ENCODE data around the gene GUCA1A.
A peak's percentile ranks its signal among the peaks of the same experiment; 100 is the strongest.
"Not testable (repeated sequence)": the region's sequence is repeated elsewhere in the genome, so short reads cannot be mapped to it uniquely, and the experiment has no call there.

Gene GUCA1A

GRCh38 chr6:42142118-42142835, 30.9 kb upstream of the GUCA1A start, which contains the start of gene C6orf132:
Gene C6orf132 (minus strand): TSS chr6:42142620. CDS start chr6:42142444, 176 bp downstream.
- no peak for DNase-seq (ENCODE audit: extremely low read depth in 1 of 2, low read depth in 1 of 2)

DNA sequence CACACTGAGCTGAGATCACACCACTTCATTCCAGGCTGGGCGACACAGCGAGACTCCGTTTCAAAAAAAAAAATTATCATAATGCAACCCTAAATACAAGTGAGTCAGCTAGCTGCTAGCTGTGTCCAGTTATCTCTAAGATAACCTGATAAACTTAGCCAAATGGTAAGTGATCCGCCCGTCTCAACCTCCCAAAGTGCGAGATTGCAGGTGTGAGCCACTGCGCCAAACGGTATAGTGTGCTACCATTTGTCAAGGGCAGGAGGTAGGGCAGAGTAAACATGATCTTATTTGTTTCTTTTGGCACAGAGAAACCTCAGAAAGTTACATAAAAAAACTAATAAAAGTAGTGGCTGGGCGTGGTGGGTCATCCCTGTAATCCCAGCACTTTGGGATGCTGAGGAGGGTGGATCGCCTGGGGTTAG, 26.0 kb upstream of the GUCA1A start:
- DNase-seq (ENCODE audit: extremely low read depth in 1 of 2, low read depth in 1 of 2): no peak

GRCh38 chr6:42148058-42148457, 25.1 kb upstream of the GUCA1A start:
- no peak for DNase-seq (ENCODE audit: extremely low read depth in 1 of 2, low read depth in 1 of 2)

DNA sequence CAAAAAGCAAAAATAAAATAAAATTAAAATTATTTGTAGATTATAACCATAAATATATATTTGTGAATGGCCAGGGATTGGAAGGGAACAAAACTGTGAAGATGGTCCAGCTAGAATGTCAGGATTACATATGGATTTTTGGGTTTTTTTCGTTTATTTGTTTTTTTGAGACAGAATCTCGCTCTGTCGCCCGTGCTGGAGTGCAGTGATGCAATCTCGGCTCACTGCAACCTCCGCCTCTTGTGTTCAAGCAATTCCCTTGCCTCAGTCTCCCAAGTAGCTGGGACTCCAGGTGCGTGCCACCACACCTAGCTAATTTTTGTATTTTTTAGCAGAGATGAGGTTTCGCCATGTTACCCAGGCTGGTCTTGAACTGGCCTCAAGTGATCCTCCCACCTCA, 22.9 kb upstream of the GUCA1A start:
- no peak for DNase-seq (ENCODE audit: extremely low read depth in 1 of 2, low read depth in 1 of 2)

DNA sequence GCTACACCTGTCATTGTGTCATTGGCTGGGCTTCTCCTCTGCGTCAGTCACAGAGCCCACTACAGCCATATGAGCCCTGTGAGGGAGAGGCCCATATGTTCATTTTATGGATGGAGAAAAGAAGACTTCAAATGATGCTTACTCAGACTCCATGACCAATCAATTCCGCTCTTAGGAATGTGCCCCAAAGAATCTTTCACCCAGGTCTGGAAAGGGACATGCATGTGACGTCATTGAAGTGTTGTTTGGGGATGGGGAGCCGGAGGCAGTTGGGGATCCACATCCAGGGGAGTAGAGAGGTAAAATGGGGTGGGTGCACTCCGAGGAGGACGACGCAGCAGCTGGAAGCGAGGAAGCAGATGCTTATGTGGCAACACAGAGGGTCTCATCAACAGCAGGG, 21.1 kb upstream of the GUCA1A start:
- DNase-seq (ENCODE audit: extremely low read depth in 1 of 2, low read depth in 1 of 2): no peak

GRCh38 chr6:42152528-42153213, 20.5 kb upstream of the GUCA1A start:
- not testable (repeated sequence) for DNase-seq (ENCODE audit: extremely low read depth in 1 of 2, low read depth in 1 of 2)

DNA sequence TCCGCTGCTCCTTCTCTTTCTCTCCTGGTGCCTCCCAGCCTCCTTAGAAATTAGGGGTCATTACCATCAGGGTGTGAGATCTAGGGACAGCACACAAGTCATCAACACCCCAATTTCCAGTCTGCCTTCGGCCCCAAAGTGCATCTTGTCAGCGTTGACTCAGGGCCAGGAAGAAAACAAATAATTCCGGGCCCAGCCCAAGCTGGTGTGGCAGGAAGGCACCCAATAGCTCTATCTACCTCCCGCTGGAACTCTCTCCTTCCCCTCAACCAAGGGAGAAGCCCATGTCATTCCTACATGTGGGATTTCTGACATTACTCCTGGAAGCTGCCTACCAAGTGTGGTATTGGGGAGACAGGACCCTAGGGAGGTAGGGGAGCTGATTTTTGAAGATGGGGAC, 19.2 kb upstream of the GUCA1A start:
- DNase-seq (ENCODE audit: extremely low read depth in 1 of 2, low read depth in 1 of 2): no peak

DNA sequence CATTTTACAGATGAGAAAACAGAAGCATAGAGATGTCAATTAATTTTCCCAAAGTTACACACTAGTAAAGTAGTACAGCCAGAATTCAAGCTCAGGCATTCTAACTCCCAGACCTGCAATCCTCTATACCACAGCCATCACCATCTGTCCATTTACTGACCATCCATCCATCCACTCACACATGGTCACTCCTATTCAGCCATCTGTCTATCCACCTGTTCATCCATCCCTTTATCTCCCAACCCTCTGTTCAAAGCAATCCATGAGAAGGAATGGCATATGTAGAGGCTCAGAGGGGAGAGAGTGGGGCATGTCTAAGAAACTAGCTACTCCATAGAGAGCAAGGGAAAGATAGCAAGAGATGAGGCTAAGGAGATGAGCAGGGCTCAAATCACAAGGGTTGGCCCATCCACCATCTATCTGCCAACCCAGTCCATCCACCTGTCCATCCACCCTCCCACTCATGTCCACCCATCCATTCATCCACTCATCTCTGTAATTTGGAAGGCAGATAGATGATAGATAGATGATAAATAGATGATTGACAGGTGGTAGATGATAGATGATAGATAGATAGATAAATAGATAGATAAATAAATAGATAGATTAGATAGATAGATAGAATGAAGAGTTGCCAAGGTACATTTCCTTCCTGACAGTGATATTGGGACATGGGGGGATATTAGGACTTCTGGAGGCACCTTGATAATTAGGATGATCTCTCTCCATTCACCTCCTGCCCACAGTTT, 18.5 kb upstream of the GUCA1A start:
- no peak for DNase-seq (ENCODE audit: extremely low read depth in 1 of 2, low read depth in 1 of 2)

GRCh38 chr6:42155293-42155692, 17.9 kb upstream of the GUCA1A start:
- no peak for DNase-seq (ENCODE audit: extremely low read depth in 1 of 2, low read depth in 1 of 2)

- no peak for DNase-seq (ENCODE audit: extremely low read depth in 1 of 2, low read depth in 1 of 2)
Measured at GRCh38 chr6:42156638-42157037, 16.5 kb upstream of the GUCA1A start.

GRCh38 chr6:42158011-42158410, 15.2 kb upstream of the GUCA1A start:
- DNase-seq (ENCODE audit: extremely low read depth in 1 of 2, low read depth in 1 of 2): no peak

DNA sequence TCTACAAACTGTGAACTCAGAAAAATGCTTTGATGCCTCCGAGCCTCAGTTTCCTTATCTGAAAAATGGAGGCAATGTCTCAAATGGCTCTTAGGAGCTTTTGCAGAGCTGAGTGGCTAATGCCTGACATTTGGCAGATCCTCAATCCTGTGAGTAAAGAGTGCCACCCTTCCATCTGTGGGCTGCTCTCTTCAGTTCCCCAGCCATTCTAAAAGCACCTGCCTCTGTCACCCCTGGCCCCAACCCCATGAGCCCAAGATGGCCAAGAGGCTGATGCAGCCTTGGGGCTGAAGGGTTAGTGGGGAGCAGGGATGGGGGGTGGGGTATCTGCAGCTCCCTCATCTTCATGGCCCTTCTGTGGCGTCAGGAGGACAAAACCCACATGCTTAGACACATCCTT, 14.5 kb upstream of the GUCA1A start:
- DNase-seq (ENCODE audit: extremely low read depth in 1 of 2, low read depth in 1 of 2): no peak

DNA sequence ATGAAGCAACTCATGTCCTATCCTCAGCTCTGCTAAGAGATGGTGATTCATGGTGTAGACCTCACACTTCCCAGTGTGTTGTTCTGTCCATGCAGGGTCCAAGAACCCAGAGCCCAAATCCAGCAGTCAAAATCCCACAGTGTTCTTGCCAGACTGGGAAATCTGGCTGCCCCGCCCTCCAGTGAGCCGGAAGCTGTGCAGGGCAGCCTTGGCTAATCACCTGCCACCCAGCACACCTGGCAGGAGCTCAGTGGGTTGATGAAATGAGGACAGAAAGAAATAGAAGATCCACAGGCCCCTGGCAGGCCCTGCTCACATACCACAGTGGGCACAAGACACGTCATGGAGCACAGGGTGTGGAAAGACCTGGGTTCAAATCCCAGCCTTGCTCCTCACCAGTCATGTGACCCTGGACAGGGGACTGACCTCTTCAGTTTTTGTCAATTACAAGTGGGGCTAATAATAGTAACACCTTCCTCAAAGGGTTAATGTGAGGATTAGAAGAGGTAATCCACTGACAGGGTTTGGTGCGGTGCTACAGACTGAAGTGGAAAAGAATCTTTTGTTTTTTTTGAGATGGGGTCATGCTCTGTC, 13.6 kb upstream of the GUCA1A start:
- no peak for DNase-seq (ENCODE audit: extremely low read depth in 1 of 2, low read depth in 1 of 2)

DNA sequence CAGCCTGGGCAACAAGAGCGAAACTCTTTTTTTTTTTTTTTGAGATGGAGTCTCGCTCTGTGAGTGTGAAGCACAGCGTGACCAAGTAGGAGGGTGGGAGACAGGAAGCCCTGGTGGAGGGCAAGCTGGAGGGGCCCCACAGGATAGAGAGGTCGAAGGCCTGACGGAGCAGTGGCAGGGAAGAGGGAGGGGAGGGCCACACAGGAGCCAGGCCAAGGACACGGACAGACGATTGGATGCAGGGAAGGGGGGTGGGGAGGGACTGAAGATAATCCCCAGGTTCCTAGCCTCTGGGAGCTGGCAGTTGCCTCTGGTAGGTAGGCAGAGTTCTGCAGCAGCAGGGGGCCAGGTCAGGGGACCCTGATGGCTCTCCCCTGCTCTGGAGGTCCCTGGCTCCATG, 10.8 kb upstream of the GUCA1A start:
- DNase-seq (ENCODE audit: extremely low read depth in 1 of 2, low read depth in 1 of 2): no peak

DNA sequence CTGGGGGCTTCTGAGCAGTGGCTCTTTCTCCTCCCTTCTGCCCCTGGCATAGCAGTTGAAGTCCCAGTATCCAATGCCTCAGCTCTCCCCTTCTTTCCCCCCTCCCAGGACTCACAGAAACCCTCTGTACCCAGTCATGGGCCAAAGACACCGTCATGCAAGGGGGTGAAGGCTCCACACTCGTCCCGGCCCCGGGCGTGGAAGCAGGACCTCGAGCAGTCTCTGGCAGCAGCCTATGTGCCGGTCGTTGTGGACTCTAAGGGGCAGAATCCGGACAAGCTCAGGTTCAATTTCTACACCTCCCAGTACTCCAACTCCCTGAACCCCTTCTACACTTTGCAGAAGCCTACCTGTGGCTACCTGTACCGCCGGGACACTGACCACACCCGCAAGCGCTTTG, 10.4 kb upstream of the GUCA1A start:
- DNase-seq (ENCODE audit: extremely low read depth in 1 of 2, low read depth in 1 of 2): no peak

- DNase-seq (ENCODE audit: extremely low read depth in 1 of 2, low read depth in 1 of 2): no peak
Measured at GRCh38 chr6:42163981-42164380, 9.2 kb upstream of the GUCA1A start.

- no peak for DNase-seq (ENCODE audit: extremely low read depth in 1 of 2, low read depth in 1 of 2)
Measured at GRCh38 chr6:42165016-42165415, 8.1 kb upstream of the GUCA1A start.

GRCh38 chr6:42166444-42167141, 6.6 kb upstream of the GUCA1A start:
- peak; percentile 38 to 47 for DNase-seq (ENCODE audit: extremely low read depth in 1 of 2, low read depth in 1 of 2)

DNA sequence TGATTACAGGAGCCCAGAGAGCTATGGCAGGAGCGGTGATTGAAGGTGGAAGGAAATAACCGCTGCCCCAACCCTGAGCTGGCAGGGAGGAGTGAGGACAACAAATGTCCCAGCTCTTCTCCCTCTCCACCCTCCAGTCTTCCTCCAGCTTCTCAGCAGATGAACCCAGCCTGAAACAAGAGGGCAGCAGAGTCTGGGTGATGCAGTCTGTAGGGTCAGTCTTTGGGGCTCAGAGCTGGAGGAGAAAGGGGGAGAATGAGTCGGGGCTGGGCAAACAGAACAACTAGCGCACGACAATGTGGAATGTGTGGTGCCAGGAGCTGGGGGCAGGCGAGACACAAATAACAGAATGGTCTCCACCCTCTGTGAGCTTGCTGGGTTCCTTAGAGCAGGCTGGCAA, 4.5 kb upstream of the GUCA1A start:
- no peak for DNase-seq (ENCODE audit: extremely low read depth in 1 of 2, low read depth in 1 of 2)

- DNase-seq (ENCODE audit: extremely low read depth in 1 of 2, low read depth in 1 of 2): not testable (repeated sequence)
Measured at GRCh38 chr6:42169780-42170179, 3.4 kb upstream of the GUCA1A start.

All from stimulated activated CD8-positive, alpha-beta memory T cell treated with anti-CD3 and anti-CD28 coated beads, Interleukin-7, amount 100 ng/mL, for 48 hours (primary cell).